Mammary epithelial cell (primary cell): ENCODE data around the gene CDK14.

Experiments
- CTCF ChIP-seq, 2 donors: IDR thresholded peaks in 1 of 2; conservative IDR thresholded peaks in 1 of 2; 2 replicates each; pipeline ENCODE4 v1.5.1; 2011 to 2012; ENCODE audit warnings: inconsistent platforms in 2 of 2, low read length in 2 of 2, mild to moderate bottlenecking in 2 of 2, control low read depth in 1 of 2, low read depth in 1 of 2; ENCODE audit not compliant: insufficient read depth in 1 of 2; ENCODE audit errors: extremely low read depth in 1 of 2
- EZH2 ChIP-seq: IDR thresholded peaks from 2 replicates; pipeline ENCODE4 v1.6.1; 2012; ENCODE audit warnings: low read length, inconsistent platforms, borderline replicate concordance

GRCh38 chr7:90689260-90689659, 93.1 kb downstream of the CDK14 start:
- no peak for TF ChIP-seq CTCF (conservative IDR thresholded peaks at IDR 0.05 in 1 of 2, IDR thresholded peaks at IDR 0.05 in 1 of 2; ENCODE audit: extremely low read depth in 1 of 2, insufficient read depth in 1 of 2, low read depth in 1 of 2, low read length in 2 of 2)
- TF ChIP-seq EZH2 = no peak
